ENCODE data around the gene BEND3. TPM values are rescaled to one million over a fixed set of nuclear protein-coding genes. Genes with fewer than 3 reads are reported as not detected.
"Not testable (repeated sequence)": the region's sequence is repeated elsewhere in the genome, so short reads cannot be mapped to it uniquely, and the experiment has no call there.

BEND3 gene
- total RNA-seq, 2 donors from 2014 or later = 3.0 to 6.5 TPM

GRCh38 chr6:107129370-107129925 is 14.1 kb upstream of the BEND3 start:
- no peak overlapping the region for H3K27ac Mint-ChIP-seq
- H3K27me3 Mint-ChIP-seq = peaks cover 0 to 3% of the 10 kb centered on the region in 2 donors
- peaks cover 0 to 3% of the 10 kb centered on the region in 2 donors for H3K4me1 Mint-ChIP-seq (ENCODE audit: low read depth in 2 of 2)
- no peaks in the 10 kb centered on the region for H3K9me3 Mint-ChIP-seq
- DNase-seq (ENCODE audit: low spot score) (no peak), ATAC-seq (no peak)
- no peaks in the 10 kb centered on the region for H3K36me3 Mint-ChIP-seq
- no peak overlapping the region for H3K4me3 Mint-ChIP-seq

GRCh38 chr6:107128577-107128976 is 13.3 kb upstream of the BEND3 start:
- Mint-ChIP-seq H3K4me1 (ENCODE audit: low read depth in 2 of 2) (peaks cover 0 to 3% of the 10 kb centered on the region in 2 donors), H3K27me3 (peaks cover 0 to 3% of the 10 kb centered on the region in 2 donors), H3K27ac (no peak overlapping the region), H3K9me3 (no peaks in the 10 kb centered on the region), H3K4me3 (no peak overlapping the region), H3K36me3 (no peaks in the 10 kb centered on the region)
- no peak for DNase-seq (ENCODE audit: low spot score)
- no peak for ATAC-seq

DNA sequence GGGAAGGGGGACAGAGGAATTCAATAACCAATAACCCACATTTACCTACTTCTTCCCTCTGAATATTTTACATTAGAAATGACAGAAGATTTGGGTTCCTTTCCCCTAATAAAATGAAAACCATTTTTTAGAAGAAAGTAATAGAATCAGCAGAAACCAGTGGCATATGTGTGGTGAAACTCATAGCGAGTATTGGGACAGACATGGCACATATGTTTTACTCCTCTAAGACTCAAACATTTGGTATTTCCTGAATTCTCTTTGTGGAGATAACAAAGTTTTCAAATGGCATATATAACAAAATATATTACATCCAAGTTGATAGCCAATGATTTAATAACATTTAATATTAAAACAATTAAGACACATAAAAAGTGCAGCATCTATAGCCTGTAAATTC is 12.9 kb upstream of the BEND3 start:
- ATAC-seq (no peak), DNase-seq (ENCODE audit: low spot score) (no peak)
- peaks cover 0 to 3% of the 10 kb centered on the region in 2 donors for H3K4me1 Mint-ChIP-seq (ENCODE audit: low read depth in 2 of 2)
- no peaks in the 10 kb centered on the region for H3K9me3 Mint-ChIP-seq
- H3K27me3 Mint-ChIP-seq = peaks cover 0 to 3% of the 10 kb centered on the region in 2 donors
- H3K36me3 Mint-ChIP-seq = no peaks in the 10 kb centered on the region
- no peak overlapping the region for H3K4me3 Mint-ChIP-seq
- H3K27ac Mint-ChIP-seq = no peak overlapping the region

DNA sequence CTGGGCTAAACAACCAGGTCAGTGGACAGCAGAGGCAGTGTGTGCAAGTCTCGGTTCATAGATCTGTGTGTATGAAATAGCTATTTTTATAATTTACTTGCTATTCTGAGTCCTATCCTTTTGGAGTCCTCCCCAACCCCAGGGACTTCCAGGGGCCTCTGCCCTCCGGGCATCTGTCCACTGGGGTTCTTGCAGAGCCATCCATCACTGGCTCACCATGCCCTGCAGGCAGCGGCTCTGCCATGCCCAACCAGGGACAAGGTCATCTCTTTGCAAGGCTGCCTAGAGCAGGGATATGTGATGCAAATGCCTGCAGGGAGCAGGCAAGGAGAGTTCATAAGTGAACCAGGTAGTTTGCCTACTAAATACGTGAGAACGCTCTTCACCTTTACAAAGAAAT is 10.5 kb upstream of the BEND3 start:
- H3K4me3 Mint-ChIP-seq = no peak overlapping the region
- H3K27ac Mint-ChIP-seq = no peak overlapping the region
- DNase-seq (ENCODE audit: low spot score) (no peak), ATAC-seq (no peak)
- H3K36me3 Mint-ChIP-seq = no peaks in the 10 kb centered on the region
- H3K9me3 Mint-ChIP-seq = no peaks in the 10 kb centered on the region
- H3K4me1 Mint-ChIP-seq (ENCODE audit: low read depth in 2 of 2) = peaks cover 0 to 3% of the 10 kb centered on the region in 2 donors
- peaks cover 0 to 3% of the 10 kb centered on the region in 2 donors for H3K27me3 Mint-ChIP-seq

- DNase-seq (ENCODE audit: low spot score) = no peak
- Mint-ChIP-seq H3K27ac (no peak overlapping the region), H3K4me3 (no peak overlapping the region), H3K36me3 (no peaks in the 10 kb centered on the region), H3K9me3 (no peaks in the 10 kb centered on the region), H3K4me1 (ENCODE audit: low read depth in 2 of 2) (peaks cover 0 to 3% of the 10 kb centered on the region in 2 donors), H3K27me3 (peaks cover 0 to 3% of the 10 kb centered on the region in 2 donors)
- ATAC-seq = no peak
These were observed 9.6 kb upstream of the BEND3 start for GRCh38 chr6:107124934-107125348.

DNA sequence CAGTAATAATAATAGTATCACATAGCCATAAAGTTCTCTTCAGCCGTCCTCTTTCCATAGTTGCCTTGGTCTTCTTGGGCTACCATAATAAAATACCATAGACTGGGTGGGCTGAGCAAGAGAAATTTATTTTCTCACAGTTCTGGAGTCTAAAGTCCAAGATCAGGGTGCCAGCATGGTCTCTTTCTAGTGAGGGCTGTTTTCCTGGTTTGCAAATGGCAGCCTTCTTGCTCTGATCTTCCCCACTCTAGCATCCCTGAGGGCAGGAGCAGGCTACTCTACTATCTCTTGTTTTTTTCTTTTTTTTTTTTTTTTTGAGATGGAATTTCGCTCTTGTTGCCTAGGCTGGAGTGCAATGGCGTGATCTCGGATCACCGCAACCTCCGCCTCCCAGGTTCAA is 8.2 kb upstream of the BEND3 start:
- no peak for ATAC-seq
- Mint-ChIP-seq H3K27me3 (no peaks in the 10 kb centered on the region), H3K4me1 (ENCODE audit: low read depth in 2 of 2) (no peaks in the 10 kb centered on the region), H3K27ac (no peak overlapping the region), H3K36me3 (no peaks in the 10 kb centered on the region), H3K4me3 (no peak overlapping the region), H3K9me3 (no peaks in the 10 kb centered on the region)
- no peak for DNase-seq (ENCODE audit: low spot score)

DNA sequence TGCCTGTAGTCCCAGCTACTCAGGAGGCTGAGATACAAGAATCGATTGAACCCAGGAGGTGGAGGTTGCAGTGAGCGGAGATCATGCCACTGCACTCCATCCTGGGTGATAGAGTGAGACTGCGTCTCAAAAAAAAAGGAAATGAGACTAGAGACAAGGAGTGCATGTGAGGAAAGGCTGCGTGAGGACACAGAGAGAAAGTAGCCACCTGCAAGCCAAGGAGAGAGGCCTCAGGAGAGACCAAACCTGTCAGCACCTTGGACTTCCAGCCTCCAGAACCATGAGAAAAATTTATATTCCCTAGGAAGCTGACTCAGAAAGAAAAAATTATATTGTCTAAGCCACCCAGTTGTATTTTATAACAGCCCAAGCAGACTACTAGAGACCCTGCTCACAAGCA is 7.4 kb upstream of the BEND3 start:
- Mint-ChIP-seq H3K9me3 (no peaks in the 10 kb centered on the region), H3K4me3 (no peak overlapping the region), H3K27ac (no peak overlapping the region), H3K27me3 (peaks cover 0 to under 1% of the 10 kb centered on the region in 2 donors), H3K4me1 (ENCODE audit: low read depth in 2 of 2) (no peaks in the 10 kb centered on the region), H3K36me3 (no peaks in the 10 kb centered on the region)
- no peak for ATAC-seq
- DNase-seq (ENCODE audit: low spot score) = no peak

GRCh38 chr6:107121964-107122495 is 6.7 kb upstream of the BEND3 start:
- H3K4me1 Mint-ChIP-seq (ENCODE audit: low read depth in 2 of 2) = no peaks in the 10 kb centered on the region
- H3K4me3 Mint-ChIP-seq = no peak overlapping the region
- H3K27me3 Mint-ChIP-seq = peaks cover 1 to 8% of the 10 kb centered on the region in 2 donors
- DNase-seq (ENCODE audit: low spot score) (no peak), ATAC-seq (no peak)
- no peaks in the 10 kb centered on the region for H3K36me3 Mint-ChIP-seq
- H3K27ac Mint-ChIP-seq = no peak overlapping the region
- no peaks in the 10 kb centered on the region for H3K9me3 Mint-ChIP-seq

DNA sequence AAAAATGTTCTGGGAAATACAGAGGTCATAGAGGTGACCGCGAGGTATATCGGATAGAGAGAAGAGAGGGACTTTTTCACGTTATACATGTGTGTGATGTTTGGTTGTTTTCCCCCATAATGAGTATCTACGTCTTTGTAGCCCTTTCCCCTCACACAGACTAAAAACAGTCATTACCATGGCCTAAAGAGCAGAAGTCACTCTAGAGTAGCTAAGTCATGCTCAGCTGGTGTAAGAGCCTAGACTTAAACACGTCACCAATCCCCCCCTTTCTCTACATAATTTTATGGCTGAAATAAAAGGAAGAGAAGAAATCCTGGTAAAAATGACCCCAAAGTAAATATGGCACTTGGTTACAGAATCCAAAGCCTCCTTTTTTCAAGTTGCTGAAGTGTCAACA is 6.0 kb upstream of the BEND3 start:
- Mint-ChIP-seq H3K36me3 (no peaks in the 10 kb centered on the region), H3K27ac (no peak overlapping the region), H3K4me1 (ENCODE audit: low read depth in 2 of 2) (peaks cover 5 to 7% of the 10 kb centered on the region in 2 donors), H3K9me3 (no peaks in the 10 kb centered on the region), H3K27me3 (peaks cover 6 to 16% of the 10 kb centered on the region in 2 donors), H3K4me3 (no peak overlapping the region)
- no peak for ATAC-seq
- no peak for DNase-seq (ENCODE audit: low spot score)

GRCh38 chr6:107120404-107120803 is 5.1 kb upstream of the BEND3 start:
- Mint-ChIP-seq H3K4me1 (ENCODE audit: low read depth in 2 of 2) (peaks cover 9 to 12% of the 10 kb centered on the region in 2 donors), H3K27me3 (peaks cover 6 to 18% of the 10 kb centered on the region in 2 donors), H3K36me3 (no peaks in the 10 kb centered on the region), H3K27ac (no peak overlapping the region), H3K9me3 (no peaks in the 10 kb centered on the region), H3K4me3 (no peak overlapping the region)
- DNase-seq (ENCODE audit: low spot score) (no peak), ATAC-seq (no peak)

DNA sequence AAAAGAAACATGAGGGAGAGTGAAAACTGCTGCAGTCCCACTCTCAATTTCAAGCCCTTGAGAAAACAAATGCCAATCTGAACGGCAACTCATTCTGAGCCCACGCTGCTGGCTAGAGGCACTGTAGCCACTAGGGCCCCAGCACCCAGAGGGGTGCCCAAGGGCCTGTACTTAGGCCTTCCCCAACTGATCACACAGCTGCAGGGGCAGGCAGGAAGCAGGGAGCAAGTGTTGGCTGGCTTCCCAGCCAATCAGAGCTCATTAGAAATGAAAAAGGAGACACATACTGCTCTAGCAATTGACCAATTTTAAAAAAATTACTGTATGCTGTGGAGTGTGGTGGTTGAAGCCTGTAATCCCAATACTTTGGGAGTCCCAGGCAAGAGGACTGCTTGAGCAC is 3.7 kb upstream of the BEND3 start:
- no peak for DNase-seq (ENCODE audit: low spot score)
- Mint-ChIP-seq H3K4me3 (no peak overlapping the region), H3K9me3 (no peaks in the 10 kb centered on the region)

DNA sequence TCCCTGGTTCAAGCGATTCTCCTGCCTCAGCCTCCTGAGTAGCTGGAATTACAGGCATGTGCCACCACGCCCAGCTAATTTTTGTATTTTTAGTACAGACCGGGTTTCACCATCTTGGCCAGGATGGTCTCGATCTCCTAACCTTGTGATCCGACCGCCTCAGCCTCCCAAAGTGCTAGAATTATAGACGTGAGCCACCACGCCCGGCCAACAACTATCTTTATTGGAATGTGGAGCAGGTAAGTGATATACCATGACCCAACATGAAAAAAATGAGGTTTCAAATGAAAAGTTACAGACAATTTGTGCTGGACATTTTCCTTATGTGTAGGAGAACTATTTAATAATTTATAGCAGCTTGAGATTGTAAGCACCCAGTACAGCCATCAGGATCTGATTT is 3.2 kb upstream of the BEND3 start:
- H3K4me3 Mint-ChIP-seq; DNase-seq (ENCODE audit: low spot score); H3K9me3 Mint-ChIP-seq; H3K27ac Mint-ChIP-seq; H3K36me3 Mint-ChIP-seq; ATAC-seq: not testable (repeated sequence)
- H3K4me1 Mint-ChIP-seq (ENCODE audit: low read depth in 2 of 2) = peaks cover 14 to 17% of the 10 kb centered on the region in 2 donors
- peaks cover 6 to 18% of the 10 kb centered on the region in 2 donors for H3K27me3 Mint-ChIP-seq

More for the DNA sequence above, 3.7 kb upstream of the BEND3 start:
- Mint-ChIP-seq H3K27me3 (peaks cover 6 to 18% of the 10 kb centered on the region in 2 donors), H3K36me3 (no peaks in the 10 kb centered on the region), H3K27ac (no peak overlapping the region), H3K4me1 (ENCODE audit: low read depth in 2 of 2) (peaks cover 9 to 13% of the 10 kb centered on the region in 2 donors)
- ATAC-seq = no peak

GRCh38 chr6:107116931-107117330 is 1.6 kb upstream of the BEND3 start:
- Mint-ChIP-seq H3K27me3 (peaks cover 6 to 18% of the 10 kb centered on the region in 2 donors), H3K9me3 (no peaks in the 10 kb centered on the region), H3K36me3 (no peaks in the 10 kb centered on the region), H3K4me1 (ENCODE audit: low read depth in 2 of 2) (peaks cover 16 to 20% of the 10 kb centered on the region in 2 donors), H3K4me3 (peak overlapping the region; percentile 73), H3K27ac (peak overlapping the region in 1 of 2 donors; percentile 21)
- no peak for ATAC-seq
- DNase-seq (ENCODE audit: low spot score) = no peak

DNA sequence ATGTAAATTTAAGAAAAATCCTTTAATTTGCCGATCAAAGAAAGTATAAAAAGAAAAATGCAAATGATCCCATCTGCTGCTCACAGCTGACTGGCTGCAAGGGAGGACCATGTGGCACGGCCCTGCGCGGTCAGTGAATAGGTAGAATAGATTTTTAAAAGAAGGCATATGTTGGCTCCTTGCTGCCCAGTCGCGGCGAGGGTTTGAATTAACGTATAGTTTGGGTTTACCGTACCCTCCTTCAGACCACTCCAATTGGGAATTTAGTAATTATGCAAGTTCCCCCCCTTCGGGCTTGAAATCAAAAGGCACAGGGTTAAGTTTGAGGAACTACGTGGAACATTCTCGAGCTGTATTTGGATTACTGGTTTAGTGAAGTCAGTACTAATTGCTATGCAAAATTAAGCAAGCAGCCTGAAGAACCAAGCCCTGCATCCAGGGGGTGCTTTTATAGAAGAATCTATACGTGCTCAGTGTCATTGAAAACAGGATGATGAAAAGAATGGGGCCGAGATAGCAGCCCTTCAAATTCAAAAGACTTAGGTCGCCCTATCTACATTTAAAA is 1.1 kb upstream of the BEND3 start:
- H3K4me3 Mint-ChIP-seq = peak overlapping the region; percentile 73
- no peak for ATAC-seq

More for the DNA sequence above, 1.1 kb upstream of the BEND3 start:
- H3K27me3 Mint-ChIP-seq = peaks cover 6 to 18% of the 10 kb centered on the region in 2 donors
- H3K36me3 Mint-ChIP-seq = no peaks in the 10 kb centered on the region
- H3K9me3 Mint-ChIP-seq = no peaks in the 10 kb centered on the region
- H3K27ac Mint-ChIP-seq = peak overlapping the region in 1 of 2 donors; percentile 21
- H3K4me1 Mint-ChIP-seq (ENCODE audit: low read depth in 2 of 2) = peaks cover 16 to 20% of the 10 kb centered on the region in 2 donors
- DNase-seq (ENCODE audit: low spot score) = no peak

Measured in natural killer cell treated with Interleukin-12 subunit alpha and Interleukin-12 subunit beta and Interleukin-15 and Interleukin-18, amount 100 ng/mL, for 72 hours (primary cell).